ENCODE results near the gene COL27A1.

DNA sequence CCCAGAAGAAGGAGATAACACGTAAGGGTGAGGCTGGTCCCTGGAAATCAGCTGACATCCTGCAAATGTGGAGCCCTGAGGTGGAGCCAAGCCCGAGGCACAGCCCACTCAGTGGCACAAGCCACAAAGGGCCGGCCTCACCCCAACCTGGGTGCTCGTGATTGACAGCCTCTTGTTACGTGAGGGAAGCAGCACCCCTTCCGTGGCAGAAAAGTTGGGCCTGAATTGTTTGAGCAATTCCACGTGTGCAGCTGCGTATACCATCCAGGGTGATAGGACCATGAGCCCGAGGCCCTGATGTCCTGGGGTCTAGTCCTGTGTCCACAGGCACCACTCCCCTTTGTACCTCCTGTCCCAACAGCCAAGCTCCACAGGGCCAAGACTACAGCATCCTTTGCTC, 179.2 kb downstream of the COL27A1 start:
- TF ChIP-seq, protein P1, sequence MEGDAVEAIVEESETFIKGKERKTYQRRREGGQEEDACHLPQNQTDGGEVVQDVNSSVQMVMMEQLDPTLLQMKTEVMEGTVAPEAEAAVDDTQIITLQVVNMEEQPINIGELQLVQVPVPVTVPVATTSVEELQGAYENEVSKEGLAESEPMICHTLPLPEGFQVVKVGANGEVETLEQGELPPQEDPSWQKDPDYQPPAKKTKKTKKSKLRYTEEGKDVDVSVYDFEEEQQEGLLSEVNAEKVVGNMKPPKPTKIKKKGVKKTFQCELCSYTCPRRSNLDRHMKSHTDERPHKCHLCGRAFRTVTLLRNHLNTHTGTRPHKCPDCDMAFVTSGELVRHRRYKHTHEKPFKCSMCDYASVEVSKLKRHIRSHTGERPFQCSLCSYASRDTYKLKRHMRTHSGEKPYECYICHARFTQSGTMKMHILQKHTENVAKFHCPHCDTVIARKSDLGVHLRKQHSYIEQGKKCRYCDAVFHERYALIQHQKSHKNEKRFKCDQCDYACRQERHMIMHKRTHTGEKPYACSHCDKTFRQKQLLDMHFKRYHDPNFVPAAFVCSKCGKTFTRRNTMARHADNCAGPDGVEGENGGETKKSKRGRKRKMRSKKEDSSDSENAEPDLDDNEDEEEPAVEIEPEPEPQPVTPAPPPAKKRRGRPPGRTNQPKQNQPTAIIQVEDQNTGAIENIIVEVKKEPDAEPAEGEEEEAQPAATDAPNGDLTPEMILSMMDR (IDR thresholded peaks at IDR 0.05): no peak
- TF ChIP-seq EZH2phosphoT487 (IDR thresholded peaks at IDR 0.05): no peak
- TF ChIP-seq EZH2 (IDR thresholded peaks at IDR 0.05): no peak
